Fibroblast of villous mesenchyme (primary cell): ENCODE data around the gene ADGRL3. TPM values are rescaled to one million over a fixed set of nuclear protein-coding genes. Genes with fewer than 3 reads are reported as not detected.

Source experiments
- DNase-seq: peaks from one replicate; pipeline ENCODE4 v3.0.0-alpha.2; 2010; ENCODE audit warnings: low read depth
- H3K4me3 ChIP-seq: 2 replicates; pipeline ENCODE4 v1.5.1; 2011; ENCODE audit warnings: low read depth, mild to moderate bottlenecking, low read length
- CTCF ChIP-seq: IDR thresholded peaks from 2 replicates; pipeline ENCODE4 v1.5.1; 2012; ENCODE audit warnings: low read depth, mild to moderate bottlenecking, low read length; ENCODE audit not compliant: insufficient read depth
- total RNA-seq: library from RNA; depleted of rRNA; stranded (reverse); fragments of >200 nt; gene quantifications from 2 replicates; pipeline ENCODE4 v1.2.3, GENCODE V29; 2012

ADGRL3 gene
- total RNA-seq, 1 donor: 2.2 TPM

- DNase-seq: no peak
- no peak for TF ChIP-seq CTCF
- no peak overlapping the region for H3K4me3 ChIP-seq
These were observed 22.8 kb upstream of the ADGRL3 start for GRCh38 chr4:61177367-61177766.

GRCh38 chr4:61180405-61180804, 19.7 kb upstream of the ADGRL3 start:
- no peak for TF ChIP-seq CTCF
- no peak for DNase-seq
- H3K4me3 ChIP-seq: no peak overlapping the region

GRCh38 chr4:61182915-61183314, 17.2 kb upstream of the ADGRL3 start:
- TF ChIP-seq CTCF: no peak
- DNase-seq: no peak
- H3K4me3 ChIP-seq: no peak overlapping the region

- H3K4me3 ChIP-seq: no peak overlapping the region
- no peak for DNase-seq
- TF ChIP-seq CTCF: no peak
These were observed 14.8 kb upstream of the ADGRL3 start for GRCh38 chr4:61185288-61185687.

GRCh38 chr4:61192392-61192791, 7.7 kb upstream of the ADGRL3 start:
- DNase-seq: no peak
- no peak overlapping the region for H3K4me3 ChIP-seq
- TF ChIP-seq CTCF: no peak

- no peak for DNase-seq
- TF ChIP-seq CTCF: no peak
- H3K4me3 ChIP-seq: no peak overlapping the region
These were observed 6.3 kb upstream of the ADGRL3 start for GRCh38 chr4:61193863-61194262.

GRCh38 chr4:61194571-61194970, 5.6 kb upstream of the ADGRL3 start:
- TF ChIP-seq CTCF: no peak
- no peak for DNase-seq
- no peak overlapping the region for H3K4me3 ChIP-seq
